ENCODE measurements around the gene FGF9. TPM values are rescaled to one million over a fixed set of nuclear protein-coding genes. Genes with fewer than 3 reads are reported as not detected.
A peak's percentile ranks its signal among the peaks of the same experiment; 100 is the strongest.

Gene FGF9
- total RNA-seq, 1 donor from 2014 or later: 0.90 TPM

GRCh38 chr13:21638319-21639282, 32.3 kb upstream of the FGF9 start:
- Mint-ChIP-seq H3K36me3 (ENCODE audit: low read depth, unreplicated experiment) (no peaks in the 10 kb centered on the region), H3K4me3 (ENCODE audit: unreplicated experiment) (no peak overlapping the region), H3K4me1 (ENCODE audit: unreplicated experiment) (no peaks in the 10 kb centered on the region), H3K9me3 (ENCODE audit: unreplicated experiment) (no peaks in the 10 kb centered on the region), H3K27me3 (ENCODE audit: unreplicated experiment) (no peaks in the 10 kb centered on the region), H3K27ac (ENCODE audit: unreplicated experiment) (no peak overlapping the region)
- TF ChIP-seq, protein P1, sequence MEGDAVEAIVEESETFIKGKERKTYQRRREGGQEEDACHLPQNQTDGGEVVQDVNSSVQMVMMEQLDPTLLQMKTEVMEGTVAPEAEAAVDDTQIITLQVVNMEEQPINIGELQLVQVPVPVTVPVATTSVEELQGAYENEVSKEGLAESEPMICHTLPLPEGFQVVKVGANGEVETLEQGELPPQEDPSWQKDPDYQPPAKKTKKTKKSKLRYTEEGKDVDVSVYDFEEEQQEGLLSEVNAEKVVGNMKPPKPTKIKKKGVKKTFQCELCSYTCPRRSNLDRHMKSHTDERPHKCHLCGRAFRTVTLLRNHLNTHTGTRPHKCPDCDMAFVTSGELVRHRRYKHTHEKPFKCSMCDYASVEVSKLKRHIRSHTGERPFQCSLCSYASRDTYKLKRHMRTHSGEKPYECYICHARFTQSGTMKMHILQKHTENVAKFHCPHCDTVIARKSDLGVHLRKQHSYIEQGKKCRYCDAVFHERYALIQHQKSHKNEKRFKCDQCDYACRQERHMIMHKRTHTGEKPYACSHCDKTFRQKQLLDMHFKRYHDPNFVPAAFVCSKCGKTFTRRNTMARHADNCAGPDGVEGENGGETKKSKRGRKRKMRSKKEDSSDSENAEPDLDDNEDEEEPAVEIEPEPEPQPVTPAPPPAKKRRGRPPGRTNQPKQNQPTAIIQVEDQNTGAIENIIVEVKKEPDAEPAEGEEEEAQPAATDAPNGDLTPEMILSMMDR (IDR thresholded peaks at IDR 0.05; ENCODE audit: unreplicated experiment): peak; percentile 94
- peak; percentile 24 for DNase-seq (ENCODE audit: low spot score)

DNA sequence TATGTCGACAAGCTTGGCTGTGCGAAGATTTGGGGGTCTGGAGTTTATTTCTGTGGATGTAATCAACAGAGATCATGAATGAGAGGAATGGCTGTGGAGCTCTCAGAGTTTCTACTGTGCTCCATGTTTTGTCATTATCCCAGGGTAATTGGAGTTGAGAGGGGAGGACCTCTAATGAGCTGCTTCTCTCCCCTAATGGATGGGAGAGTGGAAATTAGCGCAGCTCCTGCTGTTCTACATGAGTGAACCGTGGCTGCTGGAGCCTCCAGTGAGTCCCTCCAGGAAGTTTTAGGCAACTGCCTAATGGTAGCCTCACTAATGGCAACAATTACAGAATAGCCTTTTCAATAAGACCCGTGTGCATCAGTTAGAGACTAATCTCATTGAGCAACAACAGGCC, 31.3 kb upstream of the FGF9 start:
- Mint-ChIP-seq H3K9me3 (ENCODE audit: unreplicated experiment) (no peaks in the 10 kb centered on the region), H3K4me3 (ENCODE audit: unreplicated experiment) (no peak overlapping the region), H3K27ac (ENCODE audit: unreplicated experiment) (no peak overlapping the region), H3K36me3 (ENCODE audit: low read depth, unreplicated experiment) (no peaks in the 10 kb centered on the region), H3K4me1 (ENCODE audit: unreplicated experiment) (no peaks in the 10 kb centered on the region), H3K27me3 (ENCODE audit: unreplicated experiment) (no peaks in the 10 kb centered on the region)
- TF ChIP-seq, protein P1 (IDR thresholded peaks at IDR 0.05; ENCODE audit: unreplicated experiment): no peak
- no peak for DNase-seq (ENCODE audit: low spot score)

DNA sequence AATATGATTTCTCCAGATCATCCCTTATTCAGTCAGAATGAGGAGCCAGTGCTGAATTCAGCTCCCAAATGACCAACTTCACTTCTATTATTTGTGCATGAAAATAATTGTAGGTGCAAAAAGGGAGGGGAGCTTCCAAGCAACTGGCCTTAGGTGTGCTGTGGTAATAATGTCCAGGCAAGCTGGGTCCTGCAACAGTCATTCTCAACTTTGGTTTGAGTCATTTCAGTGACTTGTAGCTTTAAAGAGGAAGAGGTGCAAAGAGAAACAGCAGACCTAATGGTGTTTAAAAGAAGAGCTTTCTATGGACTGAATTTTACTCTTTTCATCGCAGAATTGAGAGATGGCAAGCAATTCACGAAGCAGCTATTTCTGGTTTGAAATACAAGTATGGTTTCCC, 29.2 kb upstream of the FGF9 start:
- H3K27me3 Mint-ChIP-seq (ENCODE audit: unreplicated experiment): no peaks in the 10 kb centered on the region
- DNase-seq (ENCODE audit: low spot score): no peak
- H3K36me3 Mint-ChIP-seq (ENCODE audit: low read depth, unreplicated experiment): no peaks in the 10 kb centered on the region
- H3K27ac Mint-ChIP-seq (ENCODE audit: unreplicated experiment): no peak overlapping the region
- H3K4me3 Mint-ChIP-seq (ENCODE audit: unreplicated experiment): no peak overlapping the region
- H3K4me1 Mint-ChIP-seq (ENCODE audit: unreplicated experiment): no peaks in the 10 kb centered on the region
- no peaks in the 10 kb centered on the region for H3K9me3 Mint-ChIP-seq (ENCODE audit: unreplicated experiment)
- TF ChIP-seq, protein P1 (IDR thresholded peaks at IDR 0.05; ENCODE audit: unreplicated experiment): no peak

GRCh38 chr13:21657538-21657937, 13.3 kb upstream of the FGF9 start:
- TF ChIP-seq, protein P1 (IDR thresholded peaks at IDR 0.05; ENCODE audit: unreplicated experiment): no peak
- no peak overlapping the region for H3K4me3 Mint-ChIP-seq (ENCODE audit: unreplicated experiment)
- no peaks in the 10 kb centered on the region for H3K36me3 Mint-ChIP-seq (ENCODE audit: low read depth, unreplicated experiment)
- DNase-seq (ENCODE audit: low spot score): no peak
- peaks cover 3% of the 10 kb centered on the region for H3K27me3 Mint-ChIP-seq (ENCODE audit: unreplicated experiment)
- no peaks in the 10 kb centered on the region for H3K4me1 Mint-ChIP-seq (ENCODE audit: unreplicated experiment)
- no peak overlapping the region for H3K27ac Mint-ChIP-seq (ENCODE audit: unreplicated experiment)
- no peaks in the 10 kb centered on the region for H3K9me3 Mint-ChIP-seq (ENCODE audit: unreplicated experiment)

- Mint-ChIP-seq H3K9me3 (ENCODE audit: unreplicated experiment) (no peaks in the 10 kb centered on the region), H3K4me1 (ENCODE audit: unreplicated experiment) (no peaks in the 10 kb centered on the region), H3K36me3 (ENCODE audit: low read depth, unreplicated experiment) (no peaks in the 10 kb centered on the region), H3K4me3 (ENCODE audit: unreplicated experiment) (no peak overlapping the region), H3K27ac (ENCODE audit: unreplicated experiment) (no peak overlapping the region), H3K27me3 (ENCODE audit: unreplicated experiment) (peaks cover 3% of the 10 kb centered on the region)
- TF ChIP-seq, protein P1 (IDR thresholded peaks at IDR 0.05; ENCODE audit: unreplicated experiment): no peak
- DNase-seq (ENCODE audit: low spot score): no peak
Measured at GRCh38 chr13:21659087-21659486, 11.8 kb upstream of the FGF9 start.
